Heart left ventricle (tissue), 13 donors: ENCODE measurements around the gene SNCA.

ENCODE experiments used
- POLR2A ChIP-seq, 2 donors: fragments of 450-650 bp; IDR thresholded peaks; one replicate each; pipeline ENCODE4 v1.6.1; 2017; ENCODE audit warnings: antibody characterized with exemption in 2 of 2, mild to moderate bottlenecking in 2 of 2, moderate library complexity in 2 of 2
- TF ChIP-seq, protein P1 (sequence below), 12 donors: fragments of 200-600 bp; sonication (generic) in 4 of 12; IDR thresholded peaks; one replicate each; pipeline versions ENCODE4 v1.5.0 to v1.8.0; 2018 to 2022; ENCODE audit warnings: antibody characterized with exemption in 12 of 12, mild to moderate bottlenecking in 5 of 12
- donor health status: ischemic (EF 13 %, LVEDD 7.1; RV severe dilation, severe dysfunction).
- donor health status: DM: no; HTN: yes; CAD: no.
- donor health status: DM: no; HTN: no; CAD: no.
- donor health status: ischemic (EF 25% LVEDD 6.9; RV normal size, moderate dysfunction).
- donor health status: ischemic (EF 25% LVEDD 5.7; RV mildly dilated, moderate dysfunction).
- donor health status: ischemic (EF 35%, LVEDD 5.7; RV mildly dilated, moderate dysfunction).
- donor health status: nonischemic (EF 11% LVEDD 7.7; RV severe dilation, severe dysfunction).
- donor health status: DM: yes; HTN: yes; CAD: no.
- donor health status: PGD.
- donor health status: ischemic (EF 29% LVEDD 5.4; RV normal size, mild dysfunction).
- donor health status: nonischemic (EF 23%, LVEDD 6.1; RV moderate dilation, normal function).

DNA sequence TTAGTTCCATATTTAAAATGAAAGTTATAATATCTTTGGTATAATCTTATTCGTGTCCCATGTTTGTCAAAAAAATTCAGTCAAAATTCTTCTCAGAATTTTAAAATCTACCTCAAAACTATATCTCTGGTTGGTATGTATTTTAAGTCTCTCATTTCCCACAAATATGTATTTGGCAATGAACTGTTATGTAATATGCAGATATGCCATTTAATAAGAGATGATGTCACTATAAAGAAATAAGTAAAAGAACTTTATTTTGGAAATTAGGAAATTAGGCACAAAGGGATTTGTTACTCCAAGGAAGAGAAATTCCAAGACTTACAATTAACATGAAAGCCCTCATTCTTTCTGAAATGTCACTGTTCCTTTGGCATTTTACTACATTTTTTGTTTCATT lies 15.3 kb downstream of the SNCA start:
- TF ChIP-seq, protein P1, sequence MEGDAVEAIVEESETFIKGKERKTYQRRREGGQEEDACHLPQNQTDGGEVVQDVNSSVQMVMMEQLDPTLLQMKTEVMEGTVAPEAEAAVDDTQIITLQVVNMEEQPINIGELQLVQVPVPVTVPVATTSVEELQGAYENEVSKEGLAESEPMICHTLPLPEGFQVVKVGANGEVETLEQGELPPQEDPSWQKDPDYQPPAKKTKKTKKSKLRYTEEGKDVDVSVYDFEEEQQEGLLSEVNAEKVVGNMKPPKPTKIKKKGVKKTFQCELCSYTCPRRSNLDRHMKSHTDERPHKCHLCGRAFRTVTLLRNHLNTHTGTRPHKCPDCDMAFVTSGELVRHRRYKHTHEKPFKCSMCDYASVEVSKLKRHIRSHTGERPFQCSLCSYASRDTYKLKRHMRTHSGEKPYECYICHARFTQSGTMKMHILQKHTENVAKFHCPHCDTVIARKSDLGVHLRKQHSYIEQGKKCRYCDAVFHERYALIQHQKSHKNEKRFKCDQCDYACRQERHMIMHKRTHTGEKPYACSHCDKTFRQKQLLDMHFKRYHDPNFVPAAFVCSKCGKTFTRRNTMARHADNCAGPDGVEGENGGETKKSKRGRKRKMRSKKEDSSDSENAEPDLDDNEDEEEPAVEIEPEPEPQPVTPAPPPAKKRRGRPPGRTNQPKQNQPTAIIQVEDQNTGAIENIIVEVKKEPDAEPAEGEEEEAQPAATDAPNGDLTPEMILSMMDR (IDR thresholded peaks at IDR 0.05), result no peak
- TF ChIP-seq POLR2A (IDR thresholded peaks at IDR 0.05), result no peak
